ENCODE measurements around the gene HSPB7. TPM values are rescaled to one million over a fixed set of nuclear protein-coding genes. Genes with fewer than 3 reads are reported as not detected.

Gene HSPB7
- total RNA-seq, result 5.9 and 6.4 TPM in 2 replicates

GRCh38 chr1:16017461-16018303, at the start of gene HSPB7:
HSPB7 (minus strand) TSS chr1:16018043; CDS start chr1:16017963, 80 bp downstream.

GRCh38 chr1:16043521-16043920, 25.7 kb upstream of the HSPB7 start, which contains the start of gene CLCNKB:
CLCNKB (plus strand) TSS chr1:16043782; CDS start chr1:16044493, 711 bp downstream.

GRCh38 chr1:16021681-16022080, 3.8 kb upstream of the HSPB7 start, which contains the start of gene CLCNKA:
CLCNKA (plus strand) TSS chr1:16022036; CDS start chr1:16022620, 584 bp downstream.

GRCh38 chr1:15975805-15976680, 41.8 kb downstream of the HSPB7 start, which contains the start of gene ZBTB17:
ZBTB17 (minus strand) TSS chr1:15976101; CDS start chr1:15948495, 27,606 bp downstream.

Other genes with a start within 250 kb of the HSPB7 start
- gene UQCRHL, start 210.4 kb downstream of the HSPB7 start, total RNA-seq, result 1.0 and 2.1 TPM in 2 replicates
- 24.9 and 49.3 TPM in 2 replicates for gene SPEN, start 170.3 kb downstream of the HSPB7 start, total RNA-seq
- 37.4 and 37.5 TPM in 2 replicates for gene ZBTB17, start 41.9 kb downstream of the HSPB7 start, total RNA-seq
- not detected in 2 replicates for gene SRARP, start 13.8 kb downstream of the HSPB7 start, total RNA-seq
- not detected in 2 replicates for gene CLCNKA, start 4.0 kb upstream of the HSPB7 start, total RNA-seq
- 0.09 and 0.30 TPM in 2 replicates for gene CLCNKB, start 25.7 kb upstream of the HSPB7 start, total RNA-seq
- gene FAM131C, start 55.6 kb upstream of the HSPB7 start, total RNA-seq, result under 0.01 and 0.37 TPM in 2 replicates
- gene EPHA2, start 138.0 kb upstream of the HSPB7 start, total RNA-seq, result 60.0 and 152 TPM in 2 replicates
- 12.2 TPM in 2 replicates for gene ARHGEF19, start 194.6 kb upstream of the HSPB7 start, total RNA-seq
- 8.0 and 13.7 TPM in 2 replicates for gene CPLANE2, start 219.1 kb upstream of the HSPB7 start, total RNA-seq